GM21723 (cell line): Measurements from ENCODE around the gene MYO5A.

ENCODE experiments used
- ATAC-seq: cut with Tn5 transposase; IDR thresholded peaks from one replicate; pipeline ENCODE4 v1.9.1; 2021; ENCODE audit warnings: mild to moderate bottlenecking, moderate library complexity; ENCODE audit not compliant: unreplicated experiment

The MYO5A gene

GRCh38 chr15:52378746-52379394, 149.8 kb downstream of the MYO5A start:
- ATAC-seq: peak; percentile 57

GRCh38 chr15:52370010-52370409, 158.7 kb downstream of the MYO5A start:
- ATAC-seq: peak; percentile 77

- ATAC-seq: no peak
These were observed 159.2 kb downstream of the MYO5A start for GRCh38 chr15:52369455-52369854.

GRCh38 chr15:52369030-52369429, 159.7 kb downstream of the MYO5A start:
- no peak for ATAC-seq

- ATAC-seq: no peak
These were observed 160.3 kb downstream of the MYO5A start for GRCh38 chr15:52368402-52368801.

- ATAC-seq: no peak
These were observed 166.2 kb downstream of the MYO5A start for GRCh38 chr15:52362497-52362896.

- ATAC-seq: no peak
These were observed 166.6 kb downstream of the MYO5A start for GRCh38 chr15:52361975-52362494.

- ATAC-seq: no peak
These were observed 167.2 kb downstream of the MYO5A start for GRCh38 chr15:52361494-52361893.

- no peak for ATAC-seq
These were observed 168.2 kb downstream of the MYO5A start for GRCh38 chr15:52360229-52361203.

- no peak for ATAC-seq
These were observed 169.0 kb downstream of the MYO5A start for GRCh38 chr15:52359722-52360121.

- no peak for ATAC-seq
These were observed 170.7 kb downstream of the MYO5A start for GRCh38 chr15:52357949-52358348.

- ATAC-seq: no peak
These were observed 176.6 kb downstream of the MYO5A start for GRCh38 chr15:52352086-52352485.

- no peak for ATAC-seq
These were observed 177.3 kb downstream of the MYO5A start for GRCh38 chr15:52351206-52351908.

- ATAC-seq: no peak
These were observed 178.3 kb downstream of the MYO5A start for GRCh38 chr15:52350423-52350822.

- no peak for ATAC-seq
These were observed 179.5 kb downstream of the MYO5A start for GRCh38 chr15:52349052-52349700.

GRCh38 chr15:52348056-52348745, 180.5 kb downstream of the MYO5A start:
- ATAC-seq: no peak

- ATAC-seq: no peak
These were observed 184.1 kb downstream of the MYO5A start for GRCh38 chr15:52344592-52344991.

GRCh38 chr15:52343831-52344230, 184.8 kb downstream of the MYO5A start:
- no peak for ATAC-seq

GRCh38 chr15:52340093-52340492, 188.6 kb downstream of the MYO5A start:
- no peak for ATAC-seq

GRCh38 chr15:52338891-52339290, 189.8 kb downstream of the MYO5A start:
- no peak for ATAC-seq
